Liver (tissue), 9 donors: ENCODE measurements around the gene SHF. TPM values are rescaled to one million over a fixed set of nuclear protein-coding genes. Genes with fewer than 3 reads are reported as not detected.
A peak's percentile ranks its signal among the peaks of the same experiment; 100 is the strongest.

Experiments used
- DNase-seq: peaks from one replicate; pipeline ENCODE4 v3.0.0-alpha.2; 2017; ENCODE audit warnings: low spot score
- H3K27ac ChIP-seq, 2 donors: one replicate each; pipeline ENCODE4 v1.7.0; 2013; ENCODE audit warnings: inconsistent platforms in 2 of 2, low read length in 2 of 2, control low read depth in 1 of 2, low read depth in 1 of 2, mild to moderate bottlenecking in 1 of 2
- H3K27me3 ChIP-seq, 4 donors: one replicate each; pipeline versions ENCODE4 v1.6.1 to v1.7.0; 2013; ENCODE audit warnings: low read length in 3 of 4, inconsistent platforms in 1 of 4, mild to moderate bottlenecking in 1 of 4, moderate library complexity in 1 of 4; ENCODE audit not compliant: control insufficient read depth in 4 of 4, insufficient read depth in 4 of 4
- H3K36me3 ChIP-seq, 4 donors: one replicate each; pipeline versions ENCODE4 v1.6.1 to v1.7.0; 2013; ENCODE audit warnings: low read length in 3 of 4, mild to moderate bottlenecking in 3 of 4, low read depth in 1 of 4, moderate library complexity in 1 of 4; ENCODE audit not compliant: control insufficient read depth in 4 of 4, insufficient read depth in 3 of 4
- H3K4me1 ChIP-seq, 4 donors: one replicate each; pipeline versions ENCODE4 v1.6.1 to v1.7.0; 2013; ENCODE audit warnings: low read length in 3 of 4, mild to moderate bottlenecking in 3 of 4, moderate library complexity in 1 of 4; ENCODE audit not compliant: control insufficient read depth in 4 of 4, insufficient read depth in 4 of 4
- H3K4me3 ChIP-seq, 3 donors: one replicate each; pipeline versions ENCODE4 v1.6.1 to v1.7.0; 2013; ENCODE audit warnings: low read length in 3 of 3, control low read depth in 1 of 3, low read depth in 1 of 3, mild to moderate bottlenecking in 1 of 3
- H3K9ac ChIP-seq, 2 donors: one replicate each; pipeline ENCODE4 v1.7.0; 2013; ENCODE audit warnings: low read length in 2 of 2, mild to moderate bottlenecking in 2 of 2, moderate library complexity in 2 of 2, control low read depth in 1 of 2, low read depth in 1 of 2
- H3K9me3 ChIP-seq, 4 donors: one replicate each; pipeline versions ENCODE4 v1.6.1 to v1.7.0; 2013; ENCODE audit warnings: low read length in 3 of 4; ENCODE audit not compliant: control insufficient read depth in 4 of 4
- ATF3 ChIP-seq: IDR thresholded peaks from 2 replicates; pipeline ENCODE4 v1.6.1; 2016; ENCODE audit warnings: antibody characterized with exemption
- EGR1 ChIP-seq, 2 donors: IDR thresholded peaks; 2 replicates each; pipeline ENCODE4 v1.6.1; 2016 to 2018; ENCODE audit warnings: antibody characterized with exemption in 2 of 2, low read depth in 2 of 2
- FOXA1 ChIP-seq: IDR thresholded peaks from 2 replicates; pipeline ENCODE4 v1.6.1; 2016; ENCODE audit warnings: antibody characterized with exemption
- FOXA2 ChIP-seq: IDR thresholded peaks from 2 replicates; pipeline ENCODE4 v1.6.1; 2016; ENCODE audit warnings: antibody characterized with exemption
- GABPA ChIP-seq, 2 donors: IDR thresholded peaks in 1 of 2; conservative IDR thresholded peaks in 1 of 2; 2 replicates each; pipeline ENCODE4 v1.6.1; 2016; ENCODE audit warnings: antibody characterized with exemption in 2 of 2, mild to moderate bottlenecking in 1 of 2, moderate library complexity in 1 of 2
- HNF4A ChIP-seq, 2 donors: conservative IDR thresholded peaks; 2 replicates each; pipeline ENCODE4 v1.6.1; 2016; ENCODE audit warnings: antibody characterized with exemption in 2 of 2, mild to moderate bottlenecking in 2 of 2
- HNF4G ChIP-seq: IDR thresholded peaks from 2 replicates; pipeline ENCODE4 v1.6.1; 2016; ENCODE audit warnings: antibody characterized with exemption
- JUND ChIP-seq, 2 donors: IDR thresholded peaks; 2 replicates each; pipeline ENCODE4 v1.6.1; 2016; ENCODE audit warnings: antibody characterized with exemption in 2 of 2
- MAX ChIP-seq: IDR thresholded peaks from 2 replicates; pipeline ENCODE4 v1.6.1; 2016; ENCODE audit warnings: antibody characterized with exemption
- NR2F2 ChIP-seq: IDR thresholded peaks from 2 replicates; pipeline ENCODE4 v1.6.1; 2016; ENCODE audit warnings: antibody characterized with exemption
- RAD21 ChIP-seq, 2 donors: IDR thresholded peaks; 2 replicates each; pipeline ENCODE4 v1.6.1; 2016; ENCODE audit warnings: antibody characterized with exemption in 2 of 2, mild to moderate bottlenecking in 2 of 2
- RXRA ChIP-seq, 2 donors: IDR thresholded peaks; 2 replicates each; pipeline ENCODE4 v1.6.1; 2017 to 2018; ENCODE audit warnings: antibody characterized with exemption in 2 of 2, mild to moderate bottlenecking in 1 of 2
- SP1 ChIP-seq: IDR thresholded peaks from 2 replicates; pipeline ENCODE4 v1.6.1; 2018; ENCODE audit warnings: antibody characterized with exemption, mild to moderate bottlenecking
- TAF1 ChIP-seq: conservative IDR thresholded peaks from 2 replicates; pipeline ENCODE4 v1.6.1; 2016; ENCODE audit warnings: antibody characterized with exemption, mild to moderate bottlenecking
- YY1 ChIP-seq: IDR thresholded peaks from 2 replicates; pipeline ENCODE4 v1.6.1; 2016; ENCODE audit warnings: antibody characterized with exemption, mild to moderate bottlenecking
- ZBTB33 ChIP-seq: IDR thresholded peaks from 2 replicates; pipeline ENCODE4 v1.6.1; 2016; ENCODE audit warnings: antibody characterized with exemption
- WGBS: extraction: QIAGEN DNeasy Blood & Tissue Kit; methylation state at CpG from one replicate; pipeline ENCODE4 v1.1.7; 2013; 5-methylcytosine and 5-hydroxymethylcytosine counted together
- polyA plus RNA-seq, 2 donors: library from polyadenylated mRNA; stranded (reverse) in 1 of 2; unstranded in 1 of 2; fragments of 200-250 nt in 1 of 2; fragments of >200 nt in 1 of 2; fragmentation: Nextera tagmentation in 1 of 2; extraction: Ambion mirVana in 1 of 2; gene quantifications; one replicate each; pipeline versions ENCODE4 v1.2.1 to v1.2.3, GENCODE V29; 2013 to 2015
- total RNA-seq, 2 donors: library from RNA; depleted of rRNA; stranded (reverse); fragments of >200 nt; gene quantifications; one replicate each; pipeline ENCODE4 v1.2.3, GENCODE V29; 2014
- TF ChIP-seq, protein P1 (sequence below): IDR thresholded peaks from 2 replicates; pipeline ENCODE4 v1.6.1; 2016; ENCODE audit warnings: antibody characterized with exemption, mild to moderate bottlenecking
- TF ChIP-seq, protein P2 (sequence below): fragments of 150-350 bp; IDR thresholded peaks from 2 replicates; pipeline ENCODE4 v1.5.1; 2017; ENCODE audit warnings: improper control_type of control experiment, low read depth, low read length; ENCODE audit not compliant: missing input control
- donor health status: healthy.
- donor health status: healthy.
- donor health status: healthy.
- donor health status: healthy.
- donor health status: healthy.

The SHF gene
- total and polyA plus RNA-seq, 4 donors: 4.7 to 15.7 (median 10.1) TPM

DNA sequence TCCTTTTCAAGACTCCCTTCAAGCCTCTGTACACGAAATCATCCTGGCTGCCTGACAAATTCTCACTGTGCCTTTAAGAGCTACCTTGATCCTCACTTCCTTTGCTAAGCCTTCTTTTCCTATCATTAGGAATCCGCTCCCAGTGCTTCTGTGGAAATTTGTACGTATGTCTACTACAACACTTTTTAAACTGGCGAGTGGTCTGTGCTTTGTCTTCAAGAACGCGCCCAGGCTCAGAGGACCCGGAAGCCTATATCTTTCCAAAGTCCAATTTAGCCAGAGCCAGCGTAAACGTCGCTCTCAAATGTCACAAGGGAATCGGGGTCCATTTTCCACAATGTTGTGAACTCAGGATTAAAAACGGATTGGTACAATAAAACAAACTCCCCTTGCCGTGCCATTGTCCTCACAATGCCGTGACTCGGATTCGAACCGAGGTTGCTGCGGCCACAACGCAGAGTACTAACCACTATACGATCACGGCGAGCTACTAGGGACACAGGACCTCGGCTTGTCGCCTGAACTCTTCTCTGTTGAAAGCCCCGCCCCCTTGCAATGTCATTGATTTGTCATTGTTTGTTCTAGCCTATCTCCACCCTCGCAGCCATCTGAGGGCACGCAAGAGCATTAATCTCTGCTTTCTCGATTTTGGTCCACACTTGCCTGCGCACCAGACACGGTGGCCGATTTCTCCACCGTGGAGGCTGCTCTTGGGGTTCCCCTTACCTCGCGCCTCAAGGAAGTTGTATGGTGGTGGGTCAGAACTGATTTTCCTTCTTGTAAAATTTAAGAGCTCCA lies 12.4 kb upstream of the SHF start:
- Histone ChIP-seq H3K9ac (peak overlapping the region; percentile 55 to 90), H3K27ac (peak overlapping the region; percentile 97 to 98), H3K9me3 (no peaks in the 10 kb centered on the region), H3K36me3 (no peaks in the 10 kb centered on the region), H3K27me3 (no peaks in the 10 kb centered on the region), H3K4me1 (peaks cover 3 to 27% (median 16%) of the 10 kb centered on the region in 4 donors), H3K4me3 (peak overlapping the region; percentile 41 to 72 (median 53))
- TF ChIP-seq HNF4G (peak; percentile 46), MAX (peak; percentile 51), YY1 (peak; percentile 40), TAF1 (peak; percentile 93), NR2F2 (peak; percentile 28), SP1 (peak; percentile 83), HNF4A (conservative IDR thresholded peaks at IDR 0.05) (peak; percentile 81 to 88), RXRA (IDR thresholded peaks at IDR 0.05) (peak; percentile 72 to 85), FOXA1 (no peak), ATF3 (peak; percentile 100), EGR1 (IDR thresholded peaks at IDR 0.05; ENCODE audit: low read depth in 2 of 2) (peak; percentile 31 to 45), RAD21 (IDR thresholded peaks at IDR 0.05) (no peak), GABPA (IDR thresholded peaks at IDR 0.05 in 1 of 2, conservative IDR thresholded peaks at IDR 0.05 in 1 of 2) (peak in 1 of 2 donors; percentile 44), JUND (IDR thresholded peaks at IDR 0.05) (peak; percentile 39 to 44), FOXA2 (no peak), ZBTB33 (peak; percentile 42)
- TF ChIP-seq, protein P1, sequence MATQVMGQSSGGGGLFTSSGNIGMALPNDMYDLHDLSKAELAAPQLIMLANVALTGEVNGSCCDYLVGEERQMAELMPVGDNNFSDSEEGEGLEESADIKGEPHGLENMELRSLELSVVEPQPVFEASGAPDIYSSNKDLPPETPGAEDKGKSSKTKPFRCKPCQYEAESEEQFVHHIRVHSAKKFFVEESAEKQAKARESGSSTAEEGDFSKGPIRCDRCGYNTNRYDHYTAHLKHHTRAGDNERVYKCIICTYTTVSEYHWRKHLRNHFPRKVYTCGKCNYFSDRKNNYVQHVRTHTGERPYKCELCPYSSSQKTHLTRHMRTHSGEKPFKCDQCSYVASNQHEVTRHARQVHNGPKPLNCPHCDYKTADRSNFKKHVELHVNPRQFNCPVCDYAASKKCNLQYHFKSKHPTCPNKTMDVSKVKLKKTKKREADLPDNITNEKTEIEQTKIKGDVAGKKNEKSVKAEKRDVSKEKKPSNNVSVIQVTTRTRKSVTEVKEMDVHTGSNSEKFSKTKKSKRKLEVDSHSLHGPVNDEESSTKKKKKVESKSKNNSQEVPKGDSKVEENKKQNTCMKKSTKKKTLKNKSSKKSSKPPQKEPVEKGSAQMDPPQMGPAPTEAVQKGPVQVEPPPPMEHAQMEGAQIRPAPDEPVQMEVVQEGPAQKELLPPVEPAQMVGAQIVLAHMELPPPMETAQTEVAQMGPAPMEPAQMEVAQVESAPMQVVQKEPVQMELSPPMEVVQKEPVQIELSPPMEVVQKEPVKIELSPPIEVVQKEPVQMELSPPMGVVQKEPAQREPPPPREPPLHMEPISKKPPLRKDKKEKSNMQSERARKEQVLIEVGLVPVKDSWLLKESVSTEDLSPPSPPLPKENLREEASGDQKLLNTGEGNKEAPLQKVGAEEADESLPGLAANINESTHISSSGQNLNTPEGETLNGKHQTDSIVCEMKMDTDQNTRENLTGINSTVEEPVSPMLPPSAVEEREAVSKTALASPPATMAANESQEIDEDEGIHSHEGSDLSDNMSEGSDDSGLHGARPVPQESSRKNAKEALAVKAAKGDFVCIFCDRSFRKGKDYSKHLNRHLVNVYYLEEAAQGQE: peak; percentile 86
- TF ChIP-seq, protein P2, sequence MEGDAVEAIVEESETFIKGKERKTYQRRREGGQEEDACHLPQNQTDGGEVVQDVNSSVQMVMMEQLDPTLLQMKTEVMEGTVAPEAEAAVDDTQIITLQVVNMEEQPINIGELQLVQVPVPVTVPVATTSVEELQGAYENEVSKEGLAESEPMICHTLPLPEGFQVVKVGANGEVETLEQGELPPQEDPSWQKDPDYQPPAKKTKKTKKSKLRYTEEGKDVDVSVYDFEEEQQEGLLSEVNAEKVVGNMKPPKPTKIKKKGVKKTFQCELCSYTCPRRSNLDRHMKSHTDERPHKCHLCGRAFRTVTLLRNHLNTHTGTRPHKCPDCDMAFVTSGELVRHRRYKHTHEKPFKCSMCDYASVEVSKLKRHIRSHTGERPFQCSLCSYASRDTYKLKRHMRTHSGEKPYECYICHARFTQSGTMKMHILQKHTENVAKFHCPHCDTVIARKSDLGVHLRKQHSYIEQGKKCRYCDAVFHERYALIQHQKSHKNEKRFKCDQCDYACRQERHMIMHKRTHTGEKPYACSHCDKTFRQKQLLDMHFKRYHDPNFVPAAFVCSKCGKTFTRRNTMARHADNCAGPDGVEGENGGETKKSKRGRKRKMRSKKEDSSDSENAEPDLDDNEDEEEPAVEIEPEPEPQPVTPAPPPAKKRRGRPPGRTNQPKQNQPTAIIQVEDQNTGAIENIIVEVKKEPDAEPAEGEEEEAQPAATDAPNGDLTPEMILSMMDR: no peak
- under 1% methylated on average over 34 of the region's 34 CpGs for WGBS
- peak; percentile 95 for DNase-seq
